GM21529 (cell line): Measurements from ENCODE around the gene HIPK2.
A peak's percentile ranks its signal among the peaks of the same experiment; 100 is the strongest.

Source experiments
- ATAC-seq: cut with Tn5 transposase; IDR thresholded peaks from one replicate; pipeline ENCODE4 v1.9.1; 2021; ENCODE audit not compliant: unreplicated experiment

The HIPK2 gene

GRCh38 chr7:139737221-139738100, 40.3 kb downstream of the HIPK2 start:
- ATAC-seq: no peak

GRCh38 chr7:139735912-139736595, 41.7 kb downstream of the HIPK2 start:
- ATAC-seq: no peak

- no peak for ATAC-seq
Measured at GRCh38 chr7:139735466-139735865, 42.3 kb downstream of the HIPK2 start.

- no peak for ATAC-seq
Measured at GRCh38 chr7:139734395-139734794, 43.4 kb downstream of the HIPK2 start.

GRCh38 chr7:139733751-139734150, 44.0 kb downstream of the HIPK2 start:
- no peak for ATAC-seq

- ATAC-seq: no peak
Measured at GRCh38 chr7:139732471-139733167, 45.2 kb downstream of the HIPK2 start.

- ATAC-seq: no peak
Measured at GRCh38 chr7:139731802-139732470, 45.9 kb downstream of the HIPK2 start.

GRCh38 chr7:139730746-139731612, 46.8 kb downstream of the HIPK2 start:
- ATAC-seq: peak; percentile 92

GRCh38 chr7:139728203-139728602, 49.6 kb downstream of the HIPK2 start:
- no peak for ATAC-seq

GRCh38 chr7:139727151-139727705, 50.6 kb downstream of the HIPK2 start:
- ATAC-seq: no peak

- ATAC-seq: no peak
Measured at GRCh38 chr7:139726485-139726869, 51.3 kb downstream of the HIPK2 start.

- ATAC-seq: no peak
Measured at GRCh38 chr7:139725858-139726484, 51.8 kb downstream of the HIPK2 start.

GRCh38 chr7:139725077-139725476, 52.7 kb downstream of the HIPK2 start:
- ATAC-seq: peak; percentile 85

- ATAC-seq: no peak
Measured at GRCh38 chr7:139722604-139723003, 55.2 kb downstream of the HIPK2 start.

- ATAC-seq: no peak
Measured at GRCh38 chr7:139721821-139722220, 56.0 kb downstream of the HIPK2 start.

- ATAC-seq: no peak
Measured at GRCh38 chr7:139721417-139721816, 56.4 kb downstream of the HIPK2 start.

GRCh38 chr7:139720705-139721231, 57.0 kb downstream of the HIPK2 start:
- no peak for ATAC-seq

- no peak for ATAC-seq
Measured at GRCh38 chr7:139720186-139720585, 57.6 kb downstream of the HIPK2 start.

- ATAC-seq: no peak
Measured at GRCh38 chr7:139718859-139719258, 58.9 kb downstream of the HIPK2 start.
